Activated CD8-positive, alpha-beta T cell treated with anti-CD3 and anti-CD28 coated beads, Interleukin-2, amount 10 ng/mL, durations not matched to agents 7 days and 5 days (primary cell): Measurements from ENCODE around the gene KIF5A. TPM values are rescaled to one million over a fixed set of nuclear protein-coding genes. Genes with fewer than 3 reads are reported as not detected.
A peak's percentile ranks its signal among the peaks of the same experiment; 100 is the strongest.

Experiments
- ATAC-seq: fragments of 150-1000 bp; cut with Tn5 transposase; one replicate; pipeline ENCODE4 v1.10.0; 2021; ENCODE audit warnings: moderate library complexity
- CTCF ChIA-PET: fragments of 350-600 bp; sonication (Branson Sonifier 250); formaldehyde crosslinking; loops from one replicate; lab custom pipeline; 2021; ENCODE audit warnings: antibody characterized with exemption; lab: Charles Lee
- POLR2A ChIA-PET: fragments of 350-600 bp; sonication (Branson Sonifier 250); formaldehyde crosslinking; loops from one replicate; lab custom pipeline; 2021; ENCODE audit warnings: antibody characterized with exemption; lab: Charles Lee
- DNase-seq: peaks from one replicate; pipeline ENCODE4 v3.0.0-alpha.2; 2020
- H3K27ac Mint-ChIP-seq: one replicate; pipeline ENCODE4 v1.8.0; 2021; ENCODE audit warnings: mild to moderate bottlenecking, mixed read lengths
- H3K27me3 Mint-ChIP-seq: one replicate; pipeline ENCODE4 v1.8.0; 2021; ENCODE audit warnings: low read depth, mixed read lengths
- H3K36me3 Mint-ChIP-seq: one replicate; pipeline ENCODE4 v1.8.0; 2021; ENCODE audit warnings: low read depth, mixed read lengths
- H3K4me1 Mint-ChIP-seq: one replicate; pipeline ENCODE4 v1.8.0; 2021; ENCODE audit warnings: low read depth, mixed read lengths
- H3K4me3 Mint-ChIP-seq: one replicate; pipeline ENCODE4 v1.8.0; 2021; ENCODE audit warnings: mild to moderate bottlenecking, mixed read lengths
- H3K9me3 Mint-ChIP-seq: one replicate; pipeline ENCODE4 v1.8.0; 2022; ENCODE audit warnings: mixed read lengths; ENCODE audit not compliant: insufficient read depth
- total RNA-seq, 2 experiments: library from RNA; stranded (reverse); gene quantifications; one replicate each; pipeline ENCODE4 v1.2.3, GENCODE V29; 2021

KIF5A gene
- total RNA-seq, 2 experiments from 2014 or later = 0.99 to 1.4 TPM

DNA sequence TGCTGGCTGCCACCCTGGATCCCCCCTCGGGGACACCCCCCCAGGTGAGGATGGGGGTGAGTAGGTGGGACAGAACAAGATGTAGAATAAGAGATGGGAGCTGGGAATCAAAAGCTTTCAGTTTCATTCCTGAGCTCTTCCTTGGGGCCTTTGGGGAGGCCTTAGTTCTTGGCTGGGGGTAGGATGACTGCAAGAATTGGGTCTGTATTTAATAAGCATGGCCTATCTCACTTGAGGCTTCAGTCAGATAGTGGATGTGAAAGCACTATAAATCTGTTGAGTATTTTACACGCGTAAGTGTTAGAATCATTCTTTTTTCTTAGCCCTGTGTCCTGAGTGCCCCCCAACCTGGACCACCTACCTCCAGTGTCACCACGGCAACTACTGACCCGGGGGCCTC, 22.7 kb upstream of the KIF5A start:
- Mint-ChIP-seq H3K27me3 (no peaks in the 10 kb centered on the region), H3K4me3 (no peak overlapping the region), H3K27ac (peak overlapping the region; percentile 70), H3K36me3 (peaks cover 51% of the 10 kb centered on the region), H3K4me1 (peaks cover 30% of the 10 kb centered on the region), H3K9me3 (no peaks in the 10 kb centered on the region)
- CTCF ChIA-PET = no interaction called here
- POLR2A ChIA-PET = interaction anchor here (0.8 to 1.2 kb wide), 2 partner anchors 26 to 192 kb away, joined by 3 read pairs; no protein-coding TSS in a partner anchor
- ATAC-seq = no peak
- DNase-seq = no peak

GRCh38 chr12:57528176-57528575, 21.7 kb upstream of the KIF5A start:
- Mint-ChIP-seq H3K4me3 (no peak overlapping the region), H3K27me3 (no peaks in the 10 kb centered on the region), H3K27ac (no peak overlapping the region), H3K4me1 (peaks cover 28% of the 10 kb centered on the region), H3K9me3 (no peaks in the 10 kb centered on the region), H3K36me3 (peaks cover 60% of the 10 kb centered on the region)
- no peak for DNase-seq
- ChIA-PET POLR2A (interaction anchor here (0.6 to 1.4 kb wide), 4 partner anchors 10 to 191 kb away, joined by 3 to 4 read pairs (median 4); no protein-coding TSS in a partner anchor), CTCF (no interaction called here)
- no peak for ATAC-seq

DNA sequence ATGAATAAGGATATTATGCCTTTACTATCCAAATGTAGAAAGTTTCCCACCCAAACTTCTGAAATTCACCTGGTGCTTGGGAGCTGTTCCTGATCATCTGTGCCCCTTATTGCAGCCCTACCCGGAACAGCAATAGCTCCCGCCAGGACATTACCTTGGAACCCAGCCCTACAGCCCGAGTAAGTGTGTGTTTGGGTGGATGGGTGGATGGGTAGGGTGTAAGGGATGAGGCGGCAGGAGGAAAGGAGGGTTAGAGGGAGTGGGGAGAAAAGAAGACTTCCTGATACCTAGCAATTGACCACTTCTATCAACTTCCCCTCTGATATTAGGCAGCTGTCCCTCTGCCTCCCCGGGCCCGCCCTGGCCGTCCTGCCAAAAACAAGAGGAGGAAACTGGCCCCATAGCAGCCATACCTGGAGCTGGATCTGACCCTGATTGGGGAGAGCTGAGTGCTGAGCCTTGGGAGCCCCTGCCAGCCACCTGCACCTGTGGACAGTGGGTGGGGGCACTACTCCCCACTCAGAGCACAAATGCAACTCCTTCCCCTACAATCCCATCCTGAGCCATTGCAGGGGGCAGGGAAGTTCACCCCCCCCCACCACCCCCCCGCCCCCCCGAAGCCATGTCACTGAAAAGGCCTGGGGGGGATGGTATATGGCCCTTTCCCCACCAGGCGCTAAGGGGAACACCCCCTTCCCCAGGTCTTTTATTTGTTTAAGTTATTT, 20.9 kb upstream of the KIF5A start:
- no peak for DNase-seq

DNA sequence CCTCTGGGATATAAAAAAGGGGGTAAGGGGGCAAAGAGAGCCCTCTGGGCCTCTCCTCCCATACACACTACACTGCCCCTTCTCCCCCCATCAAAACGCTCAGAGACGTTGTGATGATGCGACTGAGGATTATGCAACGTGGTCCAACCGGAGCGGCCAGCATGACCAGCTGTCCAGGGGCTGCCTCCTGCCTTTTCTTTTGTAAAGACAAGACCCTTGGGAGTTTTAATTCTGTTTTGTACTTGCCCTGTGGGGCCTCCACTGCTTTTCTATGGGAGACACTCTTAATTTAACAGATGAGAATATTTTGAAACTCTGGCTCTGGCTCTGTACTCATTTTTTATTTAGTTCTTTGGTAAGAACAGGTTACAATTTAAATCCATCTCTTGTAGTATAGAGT, 20.0 kb upstream of the KIF5A start:
- Mint-ChIP-seq H3K4me3 (no peak overlapping the region), H3K4me1 (peaks cover 13% of the 10 kb centered on the region), H3K27ac (no peak overlapping the region), H3K27me3 (no peaks in the 10 kb centered on the region), H3K36me3 (peaks cover 56% of the 10 kb centered on the region), H3K9me3 (no peaks in the 10 kb centered on the region)
- POLR2A ChIA-PET = no interaction called here
- CTCF ChIA-PET = no interaction called here
- DNase-seq (no peak), ATAC-seq (no peak)

More for the DNA sequence above, 20.9 kb upstream of the KIF5A start:
- no peaks in the 10 kb centered on the region for H3K9me3 Mint-ChIP-seq
- CTCF ChIA-PET = no interaction called here
- peaks cover 58% of the 10 kb centered on the region for H3K36me3 Mint-ChIP-seq
- no peak overlapping the region for H3K4me3 Mint-ChIP-seq
- peaks cover 20% of the 10 kb centered on the region for H3K4me1 Mint-ChIP-seq
- POLR2A ChIA-PET = interaction anchor here (1.4 kb wide), 1 partner anchor 49 kb away, joined by 4 read pairs; no protein-coding TSS in a partner anchor
- H3K27ac Mint-ChIP-seq = no peak overlapping the region
- no peaks in the 10 kb centered on the region for H3K27me3 Mint-ChIP-seq
- ATAC-seq = no peak

DNA sequence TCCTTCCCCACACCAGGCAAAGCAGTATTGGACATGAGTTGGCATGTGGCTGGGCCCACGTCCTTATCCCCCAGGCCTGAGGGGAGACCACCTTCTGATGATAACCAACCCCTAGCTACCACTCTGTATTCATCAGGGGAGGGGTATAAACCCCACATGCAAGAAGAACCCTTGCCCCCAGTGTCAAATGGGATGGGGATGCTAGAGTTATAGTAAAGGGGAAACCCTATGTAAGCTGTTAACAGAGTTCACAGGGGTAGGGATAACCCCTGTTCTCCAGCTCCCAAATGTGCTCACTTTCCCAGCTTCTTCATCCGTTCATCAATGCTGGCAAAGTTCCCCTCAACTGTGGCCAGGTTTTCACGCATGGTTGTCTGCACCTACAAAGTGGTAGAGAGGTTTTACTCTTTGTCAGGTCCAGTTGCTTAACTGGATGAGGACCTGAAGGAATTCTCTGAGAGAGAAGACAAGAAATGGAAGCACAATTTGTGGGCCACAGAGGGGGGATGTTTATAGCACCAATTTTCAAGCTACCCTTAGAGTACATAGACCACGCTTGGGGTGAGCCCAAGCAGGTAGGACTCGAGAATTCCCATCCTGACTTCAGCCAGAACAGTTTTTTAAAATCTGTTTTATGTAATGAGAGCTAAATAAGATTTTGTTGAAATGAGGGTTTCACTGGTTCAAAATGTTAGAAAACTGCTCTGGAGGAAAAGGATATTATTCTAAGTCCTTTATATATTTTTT, 19.3 kb upstream of the KIF5A start:
- Mint-ChIP-seq H3K36me3 (peaks cover 58% of the 10 kb centered on the region), H3K27ac (no peak overlapping the region), H3K27me3 (no peaks in the 10 kb centered on the region), H3K4me3 (no peak overlapping the region), H3K4me1 (peaks cover 7% of the 10 kb centered on the region), H3K9me3 (no peaks in the 10 kb centered on the region)
- ChIA-PET POLR2A (interaction anchor here (0.7 to 2.7 kb wide), 2 partner anchors 10 to 101 kb away, joined by 3 to 9 read pairs; partner anchors contain the start of gene DDIT3), CTCF (interaction anchor here (1.2 to 2.0 kb wide), 3 partner anchors 8 to 90 kb away, joined by 3 to 4 read pairs (median 4); partner anchors contain the start of gene DCTN2)
- DNase-seq (no peak), ATAC-seq (no peak)

- Mint-ChIP-seq H3K4me1 (peaks cover 3% of the 10 kb centered on the region), H3K4me3 (no peak overlapping the region), H3K9me3 (no peaks in the 10 kb centered on the region), H3K27me3 (no peaks in the 10 kb centered on the region), H3K36me3 (peaks cover 54% of the 10 kb centered on the region), H3K27ac (peak overlapping the region; percentile 39)
- POLR2A ChIA-PET = interaction anchor here (2.7 to 6.6 kb wide), 2 partner anchors 8 to 12 kb away, joined by 9 to 29 read pairs; partner anchors contain the start of gene DDIT3
- CTCF ChIA-PET = interaction anchor here (2.0 kb wide), 1 partner anchor 15 kb away, joined by 4 read pairs; the partner anchor contains the start of gene DCTN2
- no peak for ATAC-seq
- DNase-seq = no peak
Observed at GRCh38 chr12:57531836-57532235, 18.0 kb upstream of the KIF5A start.

DNA sequence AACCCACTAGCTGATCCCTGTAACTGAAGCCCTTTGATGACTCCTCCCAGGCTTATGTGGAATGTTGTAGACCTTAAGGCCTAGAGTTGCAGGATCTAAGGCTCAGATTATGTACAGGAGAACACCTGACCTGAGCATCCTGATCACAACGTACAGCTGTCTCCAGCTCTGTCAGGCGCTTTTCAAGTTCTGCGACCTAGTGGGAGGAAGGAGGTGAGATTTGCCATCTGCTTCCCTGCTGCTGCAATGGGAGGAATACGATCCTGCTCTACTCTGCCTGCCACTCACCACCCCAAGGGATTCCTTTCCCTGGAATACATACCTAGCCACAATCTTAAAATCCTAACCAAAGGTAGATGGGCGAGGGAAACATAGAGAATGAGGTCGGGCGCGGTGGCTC, 16.7 kb upstream of the KIF5A start:
- H3K9me3 Mint-ChIP-seq = no peaks in the 10 kb centered on the region
- H3K4me3 Mint-ChIP-seq = no peak overlapping the region
- ChIA-PET CTCF (interaction anchor here (1.6 kb wide), 1 partner anchor 71 kb away, joined by 3 read pairs; no protein-coding TSS in a partner anchor), POLR2A (interaction anchor here (2.7 to 6.6 kb wide), 2 partner anchors 9 to 13 kb away, joined by 9 to 29 read pairs; partner anchors contain the start of gene DDIT3)
- no peaks in the 10 kb centered on the region for H3K27me3 Mint-ChIP-seq
- peaks cover 55% of the 10 kb centered on the region for H3K36me3 Mint-ChIP-seq
- no peak overlapping the region for H3K27ac Mint-ChIP-seq
- ATAC-seq = no peak
- peaks cover under 1% of the 10 kb centered on the region for H3K4me1 Mint-ChIP-seq
- no peak for DNase-seq

DNA sequence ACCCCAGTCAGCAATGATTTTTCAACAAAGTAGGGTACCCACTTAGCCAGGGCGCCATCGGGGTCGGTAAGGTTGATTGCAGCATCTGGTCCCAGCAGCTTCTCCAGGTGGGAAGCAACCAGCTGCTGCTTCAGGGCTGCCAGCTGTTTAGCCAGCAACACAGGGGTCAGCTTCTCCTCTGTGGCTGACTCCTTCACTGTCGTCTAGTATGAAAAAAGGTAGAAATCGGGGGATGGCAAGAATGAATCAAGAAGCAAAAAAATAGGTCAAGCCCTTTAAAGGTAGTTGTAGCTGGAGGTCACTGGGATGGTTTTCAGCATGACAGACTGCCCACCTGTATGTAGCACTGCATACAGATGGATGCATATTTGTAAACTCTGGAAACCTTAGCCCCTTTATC, 15.6 kb upstream of the KIF5A start:
- POLR2A ChIA-PET = interaction anchor here (1.9 to 6.6 kb wide), 2 partner anchors 10 kb away, joined by 5 to 29 read pairs; no protein-coding TSS in a partner anchor
- DNase-seq = no peak
- ATAC-seq = no peak
- no peaks in the 10 kb centered on the region for H3K9me3 Mint-ChIP-seq
- CTCF ChIA-PET = interaction anchor here (1.3 to 1.6 kb wide), 2 partner anchors 10 to 72 kb away, joined by 3 to 6 read pairs; no protein-coding TSS in a partner anchor
- no peak overlapping the region for H3K4me3 Mint-ChIP-seq
- H3K36me3 Mint-ChIP-seq = peaks cover 60% of the 10 kb centered on the region
- peaks cover 2% of the 10 kb centered on the region for H3K4me1 Mint-ChIP-seq
- H3K27ac Mint-ChIP-seq = no peak overlapping the region
- no peaks in the 10 kb centered on the region for H3K27me3 Mint-ChIP-seq

DNA sequence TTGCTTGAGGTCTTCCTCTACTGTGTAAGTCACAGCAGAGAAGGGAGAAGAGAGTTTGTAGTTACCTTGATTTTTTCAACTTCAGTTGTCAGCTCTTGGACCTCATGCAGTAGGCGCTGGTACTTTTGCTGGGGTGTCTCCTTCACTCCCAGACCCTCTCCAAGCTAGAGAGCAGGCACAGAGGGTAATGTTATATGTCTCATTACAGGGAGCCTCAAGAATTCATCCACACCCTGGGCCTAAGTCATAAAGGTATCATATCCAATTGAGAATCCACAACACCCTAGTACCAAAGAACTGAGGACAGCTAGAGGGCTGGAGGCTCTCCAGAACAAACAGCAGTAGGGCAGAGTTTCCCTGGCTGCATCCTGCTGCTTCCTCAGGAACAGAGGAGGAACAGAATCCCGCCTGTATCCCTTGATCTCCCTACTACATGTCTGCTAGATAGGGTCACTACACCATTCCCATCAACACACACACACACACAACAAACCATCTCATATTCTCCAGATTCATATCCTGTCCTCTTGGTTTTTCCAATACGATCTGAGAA, 14.8 kb upstream of the KIF5A start:
- POLR2A ChIA-PET = interaction anchor here (1.9 to 6.6 kb wide), 2 partner anchors 9 to 11 kb away, joined by 5 to 29 read pairs; no protein-coding TSS in a partner anchor
- CTCF ChIA-PET = interaction anchor here (1.3 kb wide), 1 partner anchor 11 kb away, joined by 6 read pairs; no protein-coding TSS in a partner anchor
- H3K4me1 Mint-ChIP-seq = peaks cover 2% of the 10 kb centered on the region
- H3K27ac Mint-ChIP-seq = no peak overlapping the region
- ATAC-seq (no peak), DNase-seq (no peak)
- H3K4me3 Mint-ChIP-seq = no peak overlapping the region
- H3K9me3 Mint-ChIP-seq = no peaks in the 10 kb centered on the region
- H3K36me3 Mint-ChIP-seq = peaks cover 55% of the 10 kb centered on the region
- H3K27me3 Mint-ChIP-seq = no peaks in the 10 kb centered on the region

- peak overlapping the region; percentile 4 for H3K27ac Mint-ChIP-seq
- ChIA-PET POLR2A (interaction anchor here (6.6 kb wide), 1 partner anchor 12 kb away, joined by 29 read pairs; no protein-coding TSS in a partner anchor), CTCF (interaction anchor here (3.8 kb wide), 2 partner anchors 10 to 76 kb away, joined by 12 to 16 read pairs; partner anchors contain the start of genes DCTN2 and GLI1)
- no peaks in the 10 kb centered on the region for H3K9me3 Mint-ChIP-seq
- ATAC-seq = no peak
- no peaks in the 10 kb centered on the region for H3K27me3 Mint-ChIP-seq
- H3K4me1 Mint-ChIP-seq = peaks cover 2% of the 10 kb centered on the region
- peaks cover 61% of the 10 kb centered on the region for H3K36me3 Mint-ChIP-seq
- no peak overlapping the region for H3K4me3 Mint-ChIP-seq
- DNase-seq = no peak
Observed at GRCh38 chr12:57535764-57536596, 13.9 kb upstream of the KIF5A start.
